PFSK-1 (cell line): ENCODE data around the gene MAN1A2.

Source experiments
- FOXP2 ChIP-seq: optimal IDR thresholded peaks from 2 replicates; pipeline ENCODE3; 2011; ENCODE audit warnings: borderline replicate concordance, control low read depth, inconsistent platforms; ENCODE audit not compliant: insufficient read depth; ENCODE audit errors: extremely low read length, extremely low read depth
- POLR2AphosphoS5 ChIP-seq: IDR thresholded peaks from 2 replicates; pipeline ENCODE4 v1.6.1; 2012; ENCODE audit warnings: low read depth, mild to moderate bottlenecking, control low read depth, low read length, moderate library complexity
- SIN3A ChIP-seq: IDR thresholded peaks from 2 replicates; pipeline ENCODE4 v1.6.1; 2012; ENCODE audit warnings: mild to moderate bottlenecking, low read length, moderate library complexity, borderline replicate concordance; ENCODE audit not compliant: insufficient read depth
- TAF1 ChIP-seq: IDR thresholded peaks from 2 replicates; pipeline ENCODE4 v1.6.1; 2012; ENCODE audit warnings: low read length, control low read depth, borderline replicate concordance; ENCODE audit not compliant: insufficient read depth
- TF ChIP-seq, protein P1 (sequence below), 2 experiments: IDR thresholded peaks; 2 replicates each; pipeline versions ENCODE4 v1.6.1 to v1.8.0; 2011 to 2012; ENCODE audit warnings: low read depth in 2 of 2, low read length in 2 of 2, control low read depth in 1 of 2, inconsistent platforms in 1 of 2, mild to moderate bottlenecking in 1 of 2, moderate library complexity in 1 of 2; ENCODE audit not compliant: insufficient read depth in 1 of 2

Gene MAN1A2

DNA sequence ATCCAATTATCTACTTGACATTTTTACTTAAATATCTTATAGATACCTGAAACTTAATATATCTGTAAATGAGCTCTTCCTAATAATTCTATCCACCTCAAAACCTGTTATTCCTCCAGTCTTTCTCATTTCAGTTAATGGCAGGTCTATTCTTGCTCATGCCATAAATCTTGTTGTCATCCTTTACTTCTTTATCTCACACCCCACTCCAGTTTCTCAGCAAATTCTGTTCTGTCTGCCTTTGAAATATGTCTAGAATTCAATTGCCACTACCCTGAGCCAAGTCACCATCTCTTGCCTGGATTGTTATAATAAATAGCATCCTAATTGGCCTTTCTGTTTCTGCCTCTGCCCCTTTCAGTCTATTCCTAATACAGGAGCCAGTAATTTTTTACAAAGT, 105.8 kb downstream of the MAN1A2 start:
- TF ChIP-seq, protein P1, sequence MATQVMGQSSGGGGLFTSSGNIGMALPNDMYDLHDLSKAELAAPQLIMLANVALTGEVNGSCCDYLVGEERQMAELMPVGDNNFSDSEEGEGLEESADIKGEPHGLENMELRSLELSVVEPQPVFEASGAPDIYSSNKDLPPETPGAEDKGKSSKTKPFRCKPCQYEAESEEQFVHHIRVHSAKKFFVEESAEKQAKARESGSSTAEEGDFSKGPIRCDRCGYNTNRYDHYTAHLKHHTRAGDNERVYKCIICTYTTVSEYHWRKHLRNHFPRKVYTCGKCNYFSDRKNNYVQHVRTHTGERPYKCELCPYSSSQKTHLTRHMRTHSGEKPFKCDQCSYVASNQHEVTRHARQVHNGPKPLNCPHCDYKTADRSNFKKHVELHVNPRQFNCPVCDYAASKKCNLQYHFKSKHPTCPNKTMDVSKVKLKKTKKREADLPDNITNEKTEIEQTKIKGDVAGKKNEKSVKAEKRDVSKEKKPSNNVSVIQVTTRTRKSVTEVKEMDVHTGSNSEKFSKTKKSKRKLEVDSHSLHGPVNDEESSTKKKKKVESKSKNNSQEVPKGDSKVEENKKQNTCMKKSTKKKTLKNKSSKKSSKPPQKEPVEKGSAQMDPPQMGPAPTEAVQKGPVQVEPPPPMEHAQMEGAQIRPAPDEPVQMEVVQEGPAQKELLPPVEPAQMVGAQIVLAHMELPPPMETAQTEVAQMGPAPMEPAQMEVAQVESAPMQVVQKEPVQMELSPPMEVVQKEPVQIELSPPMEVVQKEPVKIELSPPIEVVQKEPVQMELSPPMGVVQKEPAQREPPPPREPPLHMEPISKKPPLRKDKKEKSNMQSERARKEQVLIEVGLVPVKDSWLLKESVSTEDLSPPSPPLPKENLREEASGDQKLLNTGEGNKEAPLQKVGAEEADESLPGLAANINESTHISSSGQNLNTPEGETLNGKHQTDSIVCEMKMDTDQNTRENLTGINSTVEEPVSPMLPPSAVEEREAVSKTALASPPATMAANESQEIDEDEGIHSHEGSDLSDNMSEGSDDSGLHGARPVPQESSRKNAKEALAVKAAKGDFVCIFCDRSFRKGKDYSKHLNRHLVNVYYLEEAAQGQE (IDR thresholded peaks at IDR 0.05; ENCODE audit: insufficient read depth in 1 of 2, low read depth in 2 of 2, low read length in 2 of 2), result no peak
- no peak for TF ChIP-seq POLR2AphosphoS5
- no peak for TF ChIP-seq SIN3A
- TF ChIP-seq TAF1, result no peak
- TF ChIP-seq FOXP2, result no peak

DNA sequence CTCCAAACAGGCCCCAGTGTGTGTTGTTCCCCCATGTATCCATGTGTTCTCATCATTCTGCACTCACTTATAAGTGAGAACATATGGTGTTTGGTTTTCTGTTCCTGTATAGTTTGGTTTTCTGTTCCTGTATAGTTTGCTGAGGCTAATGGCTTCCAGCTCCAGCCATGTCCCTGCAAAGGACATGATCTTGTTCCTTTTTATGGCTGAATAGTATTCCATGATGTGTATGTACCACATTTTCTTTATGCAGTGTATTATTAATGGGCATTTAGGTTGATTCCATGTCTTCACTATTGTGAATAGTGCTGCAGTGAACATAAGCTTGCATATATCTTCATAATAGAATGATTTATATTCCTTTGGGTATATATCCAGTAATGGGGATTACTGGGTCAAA, 111.8 kb downstream of the MAN1A2 start:
- TF ChIP-seq, protein P1 (IDR thresholded peaks at IDR 0.05; ENCODE audit: insufficient read depth in 1 of 2, low read depth in 2 of 2, low read length in 2 of 2), result no peak
- TF ChIP-seq FOXP2 (no peak), POLR2AphosphoS5 (no peak), TAF1 (no peak), SIN3A (no peak)

- no peak for TF ChIP-seq POLR2AphosphoS5
- no peak for TF ChIP-seq TAF1
- no peak for TF ChIP-seq SIN3A
- no peak for TF ChIP-seq FOXP2
- TF ChIP-seq, protein P1 (IDR thresholded peaks at IDR 0.05; ENCODE audit: insufficient read depth in 1 of 2, low read depth in 2 of 2, low read length in 2 of 2), result no peak
These were observed 114.2 kb downstream of the MAN1A2 start for GRCh38 chr1:117481410-117481809.

DNA sequence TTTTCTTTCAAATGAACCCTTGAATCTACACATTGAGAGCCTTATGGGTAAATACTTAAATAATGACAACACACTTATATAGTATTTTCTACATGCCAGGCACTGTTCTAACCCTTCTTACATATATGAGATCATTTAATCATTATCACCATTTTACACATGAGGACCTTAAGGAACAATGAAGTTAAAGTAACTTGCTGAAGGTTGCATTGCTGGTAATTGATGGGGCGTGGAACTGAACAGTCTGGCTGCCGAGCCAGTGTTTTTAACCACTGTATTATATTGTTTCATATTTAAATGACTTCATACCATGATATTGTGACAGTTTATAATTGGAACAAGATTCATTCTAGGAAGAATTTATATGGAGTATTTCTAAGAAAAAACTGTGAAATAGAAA, 126.7 kb downstream of the MAN1A2 start:
- TF ChIP-seq POLR2AphosphoS5, result no peak
- no peak for TF ChIP-seq TAF1
- no peak for TF ChIP-seq SIN3A

GRCh38 chr1:117495068-117495467, 127.8 kb downstream of the MAN1A2 start:
- TF ChIP-seq SIN3A (no peak), FOXP2 (no peak), POLR2AphosphoS5 (no peak), TAF1 (no peak)
- TF ChIP-seq, protein P1 (IDR thresholded peaks at IDR 0.05; ENCODE audit: insufficient read depth in 1 of 2, low read depth in 2 of 2, low read length in 2 of 2), result no peak
